ENCODE data around the gene EXOC6B. TPM values are rescaled to one million over a fixed set of nuclear protein-coding genes. Genes with fewer than 3 reads are reported as not detected.
"Not testable (repeated sequence)": the region's sequence is repeated elsewhere in the genome, so short reads cannot be mapped to it uniquely, and the experiment has no call there.

The EXOC6B gene
- total RNA-seq, 4 donors from 2014 or later, result 15.7 to 58.4 (median 37.9) TPM

DNA sequence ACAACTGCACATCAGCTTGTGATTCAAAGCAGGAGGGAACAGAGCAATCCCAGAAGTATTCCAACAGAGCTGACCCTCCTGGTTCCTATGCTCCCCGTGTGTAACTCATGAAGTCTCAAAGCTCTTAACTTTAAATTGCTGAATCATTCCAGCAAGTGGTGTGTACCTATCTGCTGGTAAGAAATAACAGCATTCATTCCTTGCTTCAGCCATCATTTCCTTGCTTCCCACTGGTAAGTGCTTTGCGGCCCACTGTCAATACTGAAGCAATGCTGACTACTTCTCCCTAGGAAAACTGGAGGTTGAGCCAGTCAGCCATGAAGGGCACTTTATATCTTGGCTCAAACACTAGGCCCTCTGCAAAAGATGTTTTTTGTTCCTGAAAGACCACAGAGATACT is 222.4 kb downstream of the EXOC6B start:
- DNase-seq, result no peak
- Histone ChIP-seq H3K9me3 (no peaks in the 10 kb centered on the region), H3K27me3 (no peaks in the 10 kb centered on the region), H3K36me3 (no peaks in the 10 kb centered on the region), H3K4me3 (no peak overlapping the region), H3K27ac (no peak overlapping the region), H3K4me1 (peaks cover 0 to 6% (median 0%) of the 10 kb centered on the region in 4 donors)
- in situ Hi-C loops (cut with MboI; ENCODE audit: low pct_ligation_motif_present in 1 of 4, low pct_unique_long_range_greater_than_20kb in 1 of 4, low sequenced_read_pairs in 3 of 4), result no loop called here
- TF ChIP-seq, protein P1, sequence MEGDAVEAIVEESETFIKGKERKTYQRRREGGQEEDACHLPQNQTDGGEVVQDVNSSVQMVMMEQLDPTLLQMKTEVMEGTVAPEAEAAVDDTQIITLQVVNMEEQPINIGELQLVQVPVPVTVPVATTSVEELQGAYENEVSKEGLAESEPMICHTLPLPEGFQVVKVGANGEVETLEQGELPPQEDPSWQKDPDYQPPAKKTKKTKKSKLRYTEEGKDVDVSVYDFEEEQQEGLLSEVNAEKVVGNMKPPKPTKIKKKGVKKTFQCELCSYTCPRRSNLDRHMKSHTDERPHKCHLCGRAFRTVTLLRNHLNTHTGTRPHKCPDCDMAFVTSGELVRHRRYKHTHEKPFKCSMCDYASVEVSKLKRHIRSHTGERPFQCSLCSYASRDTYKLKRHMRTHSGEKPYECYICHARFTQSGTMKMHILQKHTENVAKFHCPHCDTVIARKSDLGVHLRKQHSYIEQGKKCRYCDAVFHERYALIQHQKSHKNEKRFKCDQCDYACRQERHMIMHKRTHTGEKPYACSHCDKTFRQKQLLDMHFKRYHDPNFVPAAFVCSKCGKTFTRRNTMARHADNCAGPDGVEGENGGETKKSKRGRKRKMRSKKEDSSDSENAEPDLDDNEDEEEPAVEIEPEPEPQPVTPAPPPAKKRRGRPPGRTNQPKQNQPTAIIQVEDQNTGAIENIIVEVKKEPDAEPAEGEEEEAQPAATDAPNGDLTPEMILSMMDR (IDR thresholded peaks at IDR 0.05), result no peak
- no peak for TF ChIP-seq POLR2A (IDR thresholded peaks at IDR 0.05)
- no peak for TF ChIP-seq POLR2AphosphoS5 (IDR thresholded peaks at IDR 0.05)
- TF ChIP-seq EP300 (IDR thresholded peaks at IDR 0.05; ENCODE audit: low read depth), result no peak
- WGBS, 2 donors (ENCODE audit: low coverage in 1 of 2), result 85 to 100% methylated on average over 1 to 2 of the region's 2 CpGs
- intact Hi-C loops (cut with DNase I; ENCODE audit: low total_unique reads), result no loop called here

DNA sequence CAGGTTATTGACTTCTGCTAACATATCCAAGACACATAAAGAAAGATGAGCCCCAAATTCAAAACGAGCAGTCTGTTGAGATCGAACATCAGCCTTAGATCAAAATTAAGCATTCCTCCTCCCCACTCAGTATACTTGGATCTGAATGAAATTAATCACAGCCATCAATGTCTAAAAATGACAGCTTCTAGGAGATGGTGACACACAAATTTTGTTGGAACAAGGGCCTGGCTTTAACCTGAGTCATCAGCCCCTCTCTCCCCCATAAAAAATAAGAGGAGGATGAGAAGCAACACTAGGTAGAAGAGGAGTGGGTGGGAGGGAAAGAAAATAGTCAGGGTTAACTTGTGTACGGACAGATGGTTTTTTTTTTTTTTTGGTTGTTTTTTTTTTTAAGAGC is 223.1 kb downstream of the EXOC6B start:
- no peaks in the 10 kb centered on the region for H3K27me3 ChIP-seq
- peaks cover 0 to 6% (median 0%) of the 10 kb centered on the region in 4 donors for H3K4me1 ChIP-seq
- H3K36me3 ChIP-seq, result no peaks in the 10 kb centered on the region
- H3K4me3 ChIP-seq, result no peak overlapping the region
- H3K27ac ChIP-seq, result no peak overlapping the region
- no peaks in the 10 kb centered on the region for H3K9me3 ChIP-seq
- TF ChIP-seq POLR2AphosphoS5 (IDR thresholded peaks at IDR 0.05) (no peak), POLR2A (IDR thresholded peaks at IDR 0.05) (no peak), EP300 (IDR thresholded peaks at IDR 0.05; ENCODE audit: low read depth) (no peak)
- TF ChIP-seq, protein P1 (IDR thresholded peaks at IDR 0.05), result no peak
- DNase-seq, result no peak
- in situ Hi-C loops (cut with MboI; ENCODE audit: low pct_ligation_motif_present in 1 of 4, low pct_unique_long_range_greater_than_20kb in 1 of 4, low sequenced_read_pairs in 3 of 4), result no loop called here
- intact Hi-C loops (cut with DNase I; ENCODE audit: low total_unique reads), result no loop called here
- 67 to 83% methylated on average over 3 of the region's 3 CpGs for WGBS, 2 donors (ENCODE audit: low coverage in 1 of 2)

DNA sequence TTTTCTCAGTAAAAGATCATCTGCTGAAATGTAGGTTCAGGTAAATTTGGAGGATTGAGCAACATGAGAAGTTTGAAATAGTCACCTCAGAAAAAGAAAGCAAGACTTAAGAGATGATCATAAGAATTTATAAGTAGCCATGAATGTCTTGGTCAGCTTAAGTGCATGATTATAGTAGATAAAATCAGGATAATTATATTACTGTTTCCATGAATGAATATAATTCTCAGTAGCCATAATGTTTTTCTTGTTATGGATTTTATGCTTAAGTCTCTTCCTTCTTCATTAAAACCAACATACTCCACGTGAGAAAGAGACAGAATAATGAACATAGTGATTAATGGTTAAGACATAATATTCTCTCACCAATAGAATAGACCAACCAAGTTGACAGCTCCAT is 223.7 kb downstream of the EXOC6B start:
- Histone ChIP-seq H3K27me3 (no peaks in the 10 kb centered on the region), H3K9me3 (no peaks in the 10 kb centered on the region), H3K4me3 (no peak overlapping the region), H3K36me3 (no peaks in the 10 kb centered on the region), H3K4me1 (peaks cover 0 to 6% (median 0%) of the 10 kb centered on the region in 4 donors), H3K27ac (no peak overlapping the region)
- TF ChIP-seq POLR2AphosphoS5 (IDR thresholded peaks at IDR 0.05), result no peak
- TF ChIP-seq EP300 (IDR thresholded peaks at IDR 0.05; ENCODE audit: low read depth), result no peak
- no peak for TF ChIP-seq POLR2A (IDR thresholded peaks at IDR 0.05)
- TF ChIP-seq, protein P1 (IDR thresholded peaks at IDR 0.05), result no peak
- intact Hi-C loops (cut with DNase I; ENCODE audit: low total_unique reads) (no loop called here), in situ Hi-C loops (cut with MboI; ENCODE audit: low pct_ligation_motif_present in 1 of 4, low pct_unique_long_range_greater_than_20kb in 1 of 4, low sequenced_read_pairs in 3 of 4) (no loop called here)
- no peak for DNase-seq
- whole genome bisulfite sequencing, 2 donors (ENCODE audit: low coverage in 1 of 2), result 64 to 65% methylated on average over 1 of the region's 1 CpG

DNA sequence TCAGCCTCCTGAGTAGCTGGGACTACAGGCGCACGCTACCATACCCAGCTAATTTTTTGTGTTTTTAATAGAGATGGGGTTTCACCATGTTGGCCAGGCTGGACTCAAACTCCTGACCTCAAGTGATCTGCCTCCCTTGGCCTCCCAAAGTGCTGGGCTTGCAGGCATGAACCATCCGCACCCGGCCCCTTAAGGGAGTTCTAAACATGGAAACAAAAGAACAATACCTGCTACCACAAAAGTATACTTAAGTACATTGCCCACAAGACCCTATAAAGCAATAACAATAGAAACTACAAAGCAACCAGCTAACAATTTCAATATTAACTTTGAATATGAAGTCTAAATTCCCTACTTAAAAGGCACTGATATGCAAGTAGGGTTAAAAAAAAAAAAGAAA is 242.0 kb downstream of the EXOC6B start:
- in situ Hi-C loops (cut with MboI; ENCODE audit: low pct_ligation_motif_present in 1 of 4, low pct_unique_long_range_greater_than_20kb in 1 of 4, low sequenced_read_pairs in 3 of 4), result loop anchor here in 3 of 4 donors (25.0 kb wide), 5 partner anchors 422 to 1047 kb away; no protein-coding TSS in a partner anchor
- intact Hi-C loops (cut with DNase I; ENCODE audit: low total_unique reads), result not testable (repeated sequence)

DNA sequence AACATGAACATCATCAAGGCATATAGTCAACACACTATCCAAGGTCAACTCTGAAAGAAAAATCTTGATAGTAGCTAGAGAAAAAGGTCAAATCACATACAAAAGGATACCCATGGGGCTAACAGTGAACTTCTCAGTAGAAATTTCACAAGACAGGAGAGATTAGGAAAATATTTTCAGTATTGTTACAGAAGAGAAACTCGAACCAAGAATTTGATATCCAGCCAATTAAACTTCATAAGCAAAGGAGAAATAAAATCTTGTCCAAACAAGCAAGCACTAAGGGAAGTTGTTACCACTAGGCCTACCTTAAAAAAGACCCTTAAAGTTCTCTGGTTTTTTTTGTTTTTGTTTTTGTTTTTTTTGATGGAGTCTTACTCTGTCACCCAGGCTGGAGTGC is 242.5 kb downstream of the EXOC6B start:
- H3K27ac ChIP-seq, result no peak overlapping the region

More for the DNA sequence above, 242.0 kb downstream of the EXOC6B start:
- not testable (repeated sequence) for H3K4me1 ChIP-seq, DNase-seq, H3K4me3 ChIP-seq, H3K36me3 ChIP-seq, H3K27me3 ChIP-seq, H3K9me3 ChIP-seq, H3K27ac ChIP-seq
- WGBS, 2 donors (ENCODE audit: low coverage in 1 of 2), result 96 to 100% methylated on average over 2 to 4 of the region's 4 CpGs

More for the DNA sequence above, 242.5 kb downstream of the EXOC6B start:
- no peak for DNase-seq
- Histone ChIP-seq H3K4me3 (no peak overlapping the region), H3K4me1 (peaks cover 0 to 6% (median 0%) of the 10 kb centered on the region in 4 donors), H3K27me3 (no peaks in the 10 kb centered on the region), H3K36me3 (no peaks in the 10 kb centered on the region), H3K9me3 (no peaks in the 10 kb centered on the region)
- intact Hi-C loops (cut with DNase I; ENCODE audit: low total_unique reads) (no loop called here), in situ Hi-C loops (cut with MboI; ENCODE audit: low pct_ligation_motif_present in 1 of 4, low pct_unique_long_range_greater_than_20kb in 1 of 4, low sequenced_read_pairs in 3 of 4) (loop anchor here in 3 of 4 donors (25.0 kb wide), 5 partner anchors 421 to 1046 kb away; no protein-coding TSS in a partner anchor)
- TF ChIP-seq, protein P1 (IDR thresholded peaks at IDR 0.05), result no peak
- TF ChIP-seq EP300 (IDR thresholded peaks at IDR 0.05; ENCODE audit: low read depth), result no peak
- WGBS, 2 donors (ENCODE audit: low coverage in 1 of 2), result 30 to 70% methylated on average over 1 of the region's 1 CpG
